Colon (tissue), 2 donors: ENCODE results near the gene TCN2.
"Not testable (repeated sequence)": the region's sequence is repeated elsewhere in the genome, so short reads cannot be mapped to it uniquely, and the experiment has no call there.

ENCODE experiments used
- FAIRE-seq: peaks from 2 replicates; lab custom pipeline; 2012; peaks lifted over from hg19 to GRCh38; lab: Jason Lieb, UNC
- donor health status: control.
- donor health status: control.

TCN2 gene

DNA sequence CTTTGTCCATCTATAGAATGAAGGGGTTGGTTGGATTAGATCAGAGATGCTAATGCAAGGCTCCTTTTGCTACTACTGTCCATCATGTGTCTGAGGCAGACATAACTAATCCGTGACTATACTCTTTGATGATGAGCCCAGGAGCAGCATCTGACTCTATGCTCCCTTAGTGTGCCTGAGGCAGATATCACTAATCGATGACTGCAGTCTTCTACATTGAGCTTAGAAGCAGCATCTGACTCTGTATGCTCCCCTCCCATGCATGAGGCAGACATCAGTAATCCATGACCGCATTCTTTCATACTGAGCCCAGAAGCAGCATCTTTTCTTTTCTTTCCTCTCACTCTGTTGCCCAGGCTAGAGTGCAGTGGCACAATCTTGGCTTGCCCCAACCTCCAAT is 4.2 kb downstream of the TCN2 start:
- FAIRE-seq: no peak

DNA sequence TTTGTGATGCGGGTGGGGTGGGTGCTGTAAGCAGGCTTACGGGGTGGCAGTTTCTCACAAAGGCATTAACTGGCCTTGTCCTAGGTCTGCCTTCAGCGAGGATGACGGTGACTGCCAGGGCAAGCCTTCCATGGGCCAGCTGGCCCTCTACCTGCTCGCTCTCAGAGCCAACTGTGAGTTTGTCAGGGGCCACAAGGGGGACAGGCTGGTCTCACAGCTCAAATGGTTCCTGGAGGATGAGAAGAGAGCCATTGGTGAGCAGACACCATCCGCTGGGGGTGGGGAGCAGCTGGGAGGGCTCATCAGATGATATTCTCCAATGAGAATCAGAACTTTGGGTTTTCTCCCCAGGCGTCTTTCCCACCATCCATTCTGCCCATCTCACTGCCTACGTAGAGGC is 5.8 kb downstream of the TCN2 start:
- no peak for FAIRE-seq

DNA sequence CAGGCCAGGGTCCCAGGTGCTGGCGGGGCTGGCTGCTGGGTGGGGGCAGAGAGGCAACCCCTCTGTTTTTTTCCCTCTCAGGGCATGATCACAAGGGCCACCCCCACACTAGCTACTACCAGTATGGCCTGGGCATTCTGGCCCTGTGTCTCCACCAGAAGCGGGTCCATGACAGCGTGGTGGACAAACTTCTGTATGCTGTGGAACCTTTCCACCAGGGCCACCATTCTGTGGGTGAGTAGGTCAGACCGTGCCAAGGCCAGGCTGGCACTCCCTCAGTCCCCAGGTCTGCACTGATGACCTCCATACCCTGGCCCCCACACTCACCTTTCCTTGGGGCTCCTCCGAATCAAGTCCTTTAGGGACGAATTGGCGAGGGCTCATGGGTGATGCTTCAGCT is 7.3 kb downstream of the TCN2 start:
- FAIRE-seq: no peak

DNA sequence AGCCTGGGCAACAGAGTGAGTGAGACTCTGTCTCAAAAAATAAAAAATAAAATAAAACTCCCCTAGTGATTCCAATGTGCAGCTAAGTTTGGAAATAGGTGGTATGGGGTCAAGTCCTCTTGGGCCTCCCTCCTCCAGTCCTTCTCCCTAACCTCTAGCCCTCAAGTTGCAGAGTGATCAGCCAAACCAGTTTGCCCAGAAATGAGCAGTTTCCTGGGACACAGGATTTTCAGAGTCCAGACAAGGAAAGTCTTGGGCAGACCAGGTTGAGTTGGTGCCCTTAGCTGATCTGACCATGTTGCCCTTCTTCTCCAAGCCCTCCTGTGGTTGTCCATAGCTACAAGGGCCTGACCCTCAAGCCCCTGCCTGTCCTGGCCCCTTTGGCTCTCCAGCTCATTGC is 7.9 kb downstream of the TCN2 start:
- FAIRE-seq: no peak

DNA sequence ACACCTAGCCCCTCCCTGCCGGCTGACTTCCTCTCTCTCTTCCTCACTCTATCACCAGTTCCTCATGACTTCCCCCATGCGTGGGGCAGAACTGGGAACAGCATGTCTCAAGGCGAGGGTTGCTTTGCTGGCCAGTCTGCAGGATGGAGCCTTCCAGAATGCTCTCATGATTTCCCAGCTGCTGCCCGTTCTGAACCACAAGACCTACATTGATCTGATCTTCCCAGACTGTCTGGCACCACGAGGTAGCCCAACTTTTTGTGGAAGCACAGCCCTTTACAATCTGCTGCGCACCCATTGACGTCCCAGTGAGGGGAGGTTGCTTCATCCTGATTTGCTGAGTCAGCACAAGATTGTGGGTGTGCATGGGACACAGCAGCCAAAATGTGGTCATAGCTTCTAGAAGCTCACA is 8.6 kb downstream of the TCN2 start:
- no peak for FAIRE-seq

- no peak for FAIRE-seq
Observed at GRCh38 chr22:30617819-30618218, 10.8 kb downstream of the TCN2 start.

DNA sequence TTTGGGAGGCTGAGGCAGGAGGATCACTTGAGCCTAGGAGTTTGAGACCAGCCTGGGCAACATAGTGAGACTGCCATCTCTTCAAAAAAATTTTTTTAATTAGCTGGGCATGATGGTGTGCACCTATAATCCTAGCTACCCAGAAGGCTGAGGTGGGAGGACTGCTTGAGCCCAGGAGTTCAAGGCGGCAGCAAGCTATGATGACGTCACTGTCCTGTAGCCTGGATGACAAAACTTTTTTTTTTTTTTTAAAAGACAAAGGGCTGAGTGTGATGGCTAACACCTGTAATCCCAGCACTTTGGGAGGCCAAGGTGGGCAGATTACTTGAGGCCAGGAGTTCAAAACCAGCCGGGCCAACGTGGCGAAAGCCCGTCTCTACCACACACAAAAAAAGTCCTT is 12.9 kb downstream of the TCN2 start:
- not testable (repeated sequence) for FAIRE-seq

DNA sequence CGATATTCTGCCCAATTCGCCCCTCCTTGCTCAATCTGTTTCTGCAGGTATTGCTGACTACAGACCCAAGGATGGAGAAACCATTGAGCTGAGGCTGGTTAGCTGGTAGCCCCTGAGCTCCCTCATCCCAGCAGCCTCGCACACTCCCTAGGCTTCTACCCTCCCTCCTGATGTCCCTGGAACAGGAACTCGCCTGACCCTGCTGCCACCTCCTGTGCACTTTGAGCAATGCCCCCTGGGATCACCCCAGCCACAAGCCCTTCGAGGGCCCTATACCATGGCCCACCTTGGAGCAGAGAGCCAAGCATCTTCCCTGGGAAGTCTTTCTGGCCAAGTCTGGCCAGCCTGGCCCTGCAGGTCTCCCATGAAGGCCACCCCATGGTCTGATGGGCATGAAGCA is 19.4 kb downstream of the TCN2 start:
- FAIRE-seq: no peak

DNA sequence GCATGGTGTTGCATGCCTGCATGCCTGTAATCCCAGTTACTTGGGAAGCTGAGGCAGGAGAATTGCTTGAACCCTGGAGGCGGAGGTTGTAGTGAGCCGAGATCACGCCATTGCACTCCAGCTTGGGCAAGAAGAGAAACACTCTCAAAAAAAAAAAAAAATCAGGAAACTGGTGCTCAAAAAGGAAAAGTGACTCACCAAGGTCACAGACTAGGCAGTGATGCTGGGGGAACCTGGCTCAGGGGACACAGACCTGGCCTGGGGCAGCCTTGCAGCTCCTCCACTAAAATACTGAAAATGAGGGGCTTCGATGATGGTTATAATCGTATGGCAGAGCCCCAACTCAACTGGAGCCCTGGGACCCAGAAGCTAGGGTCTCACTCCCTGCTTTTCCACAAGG is 20.5 kb downstream of the TCN2 start:
- FAIRE-seq: no peak

DNA sequence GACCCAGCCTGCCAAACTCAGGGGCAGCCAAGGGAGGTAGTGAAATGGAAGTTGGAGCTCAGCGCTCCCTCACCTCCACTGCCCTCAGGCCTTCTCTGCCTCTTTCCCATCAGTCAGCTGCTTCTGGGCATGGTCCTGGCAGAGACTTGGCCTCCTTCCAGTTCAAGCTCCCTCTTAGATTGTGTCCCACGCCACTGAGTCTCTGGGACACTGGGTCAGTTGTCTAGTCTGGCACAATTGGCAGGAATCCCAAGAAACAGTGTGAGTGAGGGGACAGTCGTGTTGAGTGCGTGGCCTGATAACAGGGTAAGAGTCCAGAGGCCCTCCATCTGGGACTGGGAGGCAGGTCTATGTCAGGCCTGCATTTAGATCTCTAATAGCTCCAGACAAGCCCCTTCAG is 21.5 kb downstream of the TCN2 start:
- no peak for FAIRE-seq

DNA sequence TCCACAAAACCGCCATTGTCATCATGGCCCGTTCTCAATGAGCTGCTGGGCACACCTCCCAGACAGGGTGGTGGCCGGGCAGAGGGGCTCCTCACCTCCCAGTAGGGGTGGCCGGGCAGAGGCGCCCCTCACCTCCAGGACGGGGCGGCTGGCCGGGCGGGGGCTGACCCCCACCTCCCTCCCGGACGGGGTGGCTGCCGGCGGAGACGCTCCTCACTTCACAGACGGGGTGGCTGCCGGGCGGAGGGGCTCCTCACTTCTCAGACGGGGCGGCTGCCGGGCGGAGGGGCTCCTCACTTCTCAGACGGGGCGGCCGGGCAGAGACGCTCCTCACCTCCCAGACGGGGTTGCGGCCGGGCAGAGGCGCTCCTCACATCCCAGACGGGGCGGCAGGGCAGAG is 24.5 kb downstream of the TCN2 start:
- not testable (repeated sequence) for FAIRE-seq

- FAIRE-seq: no peak
Observed at GRCh38 chr22:30634471-30635233, 27.7 kb downstream of the TCN2 start.

DNA sequence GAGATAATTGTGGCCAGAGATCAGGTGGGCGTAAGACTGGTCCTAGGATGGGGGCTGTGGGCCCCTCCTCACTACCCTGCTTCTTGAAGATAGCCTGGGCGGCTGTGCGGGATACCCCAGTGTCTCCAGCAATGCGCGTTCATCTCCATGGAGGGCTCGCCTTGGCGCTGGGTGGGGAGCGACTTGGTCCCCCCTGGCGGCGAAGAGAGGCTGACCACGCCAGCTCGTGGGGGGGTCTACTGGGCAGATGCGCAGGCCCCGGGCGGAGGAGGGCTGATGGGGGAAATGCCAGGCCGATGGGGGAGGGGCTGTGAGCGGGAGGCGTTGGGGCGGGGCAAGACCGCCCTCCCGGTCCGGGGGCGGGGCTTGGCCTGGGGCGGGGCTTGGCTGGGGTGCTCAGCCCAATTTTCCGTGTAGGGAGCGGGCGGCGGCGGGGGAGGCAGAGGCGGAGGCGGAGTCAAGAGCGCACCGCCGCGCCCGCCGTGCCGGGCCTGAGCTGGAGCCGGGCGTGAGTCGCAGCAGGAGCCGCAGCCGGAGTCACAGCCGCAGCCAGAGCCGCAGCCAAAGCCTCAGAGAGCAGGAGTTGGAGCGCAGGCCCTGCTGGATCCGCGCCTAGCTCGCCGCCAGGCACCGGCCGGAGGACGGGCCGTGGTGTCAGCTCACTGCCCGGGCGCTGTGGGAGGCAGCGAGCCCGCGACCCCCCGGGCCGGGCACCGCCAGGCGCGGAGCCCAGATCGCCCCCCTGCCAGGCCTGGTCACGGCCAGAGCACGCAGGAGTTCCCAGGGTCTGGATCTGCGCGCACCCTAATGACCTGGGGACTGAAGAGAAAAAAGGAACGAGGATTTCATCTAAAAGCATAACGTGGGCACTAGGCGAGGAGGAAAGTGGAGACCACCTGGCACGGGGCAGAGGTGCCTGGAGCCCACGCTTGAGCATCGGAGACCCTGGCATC is 28.6 kb downstream of the TCN2 start, which contains the start of gene SLC35E4:
SLC35E4 (plus strand) TSS at position 509 of the 953 bp plus-strand sequence. CDS start 670 bp downstream, outside the sequence.
- no peak for FAIRE-seq

DNA sequence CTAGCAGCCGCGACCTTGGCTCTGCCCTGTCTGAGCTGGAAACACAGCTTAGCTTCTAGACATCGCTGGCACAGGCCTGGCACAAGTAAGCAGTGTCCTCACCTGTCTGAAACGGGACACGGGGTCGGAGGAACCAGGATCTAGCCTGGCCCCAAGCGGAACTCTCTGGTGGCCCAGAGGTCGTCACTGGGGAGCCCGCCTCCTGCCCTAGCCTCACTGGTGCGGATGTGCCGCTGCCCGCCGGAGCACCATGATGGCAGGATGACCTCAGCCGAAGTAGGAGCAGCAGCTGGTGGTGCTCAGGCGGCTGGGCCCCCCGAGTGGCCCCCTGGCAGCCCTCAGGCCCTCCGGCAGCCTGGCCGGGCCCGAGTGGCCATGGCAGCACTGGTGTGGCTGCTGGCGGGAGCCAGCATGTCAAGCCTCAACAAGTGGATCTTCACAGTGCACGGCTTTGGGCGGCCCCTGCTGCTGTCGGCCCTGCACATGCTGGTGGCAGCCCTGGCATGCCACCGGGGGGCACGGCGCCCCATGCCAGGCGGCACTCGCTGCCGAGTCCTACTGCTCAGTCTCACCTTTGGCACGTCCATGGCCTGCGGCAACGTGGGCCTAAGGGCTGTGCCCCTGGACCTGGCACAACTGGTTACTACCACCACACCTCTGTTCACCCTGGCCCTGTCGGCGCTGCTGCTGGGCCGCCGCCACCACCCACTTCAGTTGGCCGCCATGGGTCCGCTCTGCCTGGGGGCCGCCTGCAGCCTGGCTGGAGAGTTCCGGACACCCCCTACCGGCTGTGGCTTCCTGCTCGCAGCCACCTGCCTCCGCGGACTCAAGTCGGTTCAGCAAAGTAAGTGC is 29.5 kb downstream of the TCN2 start:
- no peak for FAIRE-seq

DNA sequence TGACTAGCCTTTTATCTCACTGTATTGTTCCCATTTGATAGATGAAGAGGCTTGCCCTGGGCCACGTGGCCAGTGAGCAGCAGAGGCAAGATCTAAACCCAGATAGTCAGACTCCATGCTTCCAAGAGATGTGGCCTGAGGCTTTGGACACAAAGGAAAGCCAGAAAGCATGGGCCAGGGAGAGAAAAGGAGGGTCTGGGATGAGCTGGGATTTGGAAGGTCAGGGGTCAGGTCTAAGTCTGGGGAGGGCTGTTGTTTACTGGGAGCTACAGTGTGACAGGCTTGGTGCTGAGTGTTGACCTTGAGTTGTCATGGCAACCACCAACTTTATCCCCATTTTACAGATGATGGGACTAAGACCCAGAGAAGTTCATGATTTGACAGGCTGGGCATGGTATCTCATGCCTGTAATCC is 30.7 kb downstream of the TCN2 start:
- FAIRE-seq: no peak

DNA sequence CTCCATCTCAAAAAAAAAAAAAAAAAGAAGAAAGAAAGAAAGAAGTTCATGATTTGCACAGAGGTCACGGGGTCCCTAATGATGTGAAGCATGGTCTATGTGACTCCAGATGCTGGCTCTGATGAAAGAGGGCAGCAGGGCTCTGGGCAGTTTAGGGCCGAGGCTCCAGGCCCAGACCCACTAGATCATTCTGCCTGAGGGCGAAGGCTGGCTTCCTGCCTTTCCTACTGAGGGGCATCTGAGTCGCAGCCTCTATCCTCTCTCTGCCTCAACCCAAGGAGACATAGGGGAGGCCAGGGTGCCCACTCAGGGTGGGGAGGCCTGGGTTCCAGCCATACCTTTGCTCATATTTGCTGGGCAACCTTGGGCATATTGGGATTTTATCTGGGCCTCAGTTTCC is 33.4 kb downstream of the TCN2 start:
- FAIRE-seq: no peak

DNA sequence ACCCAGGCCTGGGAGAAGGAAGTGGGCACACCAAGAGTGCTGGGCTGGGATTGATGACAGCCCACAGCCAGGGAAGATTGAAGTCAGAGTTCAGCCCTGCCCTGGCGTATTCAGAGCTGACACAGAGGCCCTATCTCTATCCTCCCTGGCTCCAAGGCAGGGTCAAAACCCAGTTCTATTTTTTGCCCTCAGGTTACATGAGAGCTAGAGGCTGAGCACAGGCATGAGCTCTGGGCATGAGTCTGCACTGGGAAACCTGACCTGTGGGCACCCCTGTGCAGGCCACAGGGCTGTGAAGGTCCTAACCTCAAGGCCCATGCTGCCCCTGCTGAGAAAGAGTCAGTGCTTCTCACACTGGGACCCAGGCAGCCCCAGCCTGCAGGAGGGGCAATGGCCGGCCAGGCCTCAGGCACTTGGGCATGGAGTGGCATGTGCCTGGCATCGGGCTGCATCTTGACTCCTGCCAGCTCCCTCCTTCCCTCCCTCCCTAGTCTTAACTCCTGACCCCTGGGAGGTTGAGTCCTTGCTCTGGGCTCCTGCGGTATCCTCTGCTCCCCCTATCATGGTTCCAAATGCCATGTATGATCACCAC is 34.0 kb downstream of the TCN2 start:
- no peak for FAIRE-seq

DNA sequence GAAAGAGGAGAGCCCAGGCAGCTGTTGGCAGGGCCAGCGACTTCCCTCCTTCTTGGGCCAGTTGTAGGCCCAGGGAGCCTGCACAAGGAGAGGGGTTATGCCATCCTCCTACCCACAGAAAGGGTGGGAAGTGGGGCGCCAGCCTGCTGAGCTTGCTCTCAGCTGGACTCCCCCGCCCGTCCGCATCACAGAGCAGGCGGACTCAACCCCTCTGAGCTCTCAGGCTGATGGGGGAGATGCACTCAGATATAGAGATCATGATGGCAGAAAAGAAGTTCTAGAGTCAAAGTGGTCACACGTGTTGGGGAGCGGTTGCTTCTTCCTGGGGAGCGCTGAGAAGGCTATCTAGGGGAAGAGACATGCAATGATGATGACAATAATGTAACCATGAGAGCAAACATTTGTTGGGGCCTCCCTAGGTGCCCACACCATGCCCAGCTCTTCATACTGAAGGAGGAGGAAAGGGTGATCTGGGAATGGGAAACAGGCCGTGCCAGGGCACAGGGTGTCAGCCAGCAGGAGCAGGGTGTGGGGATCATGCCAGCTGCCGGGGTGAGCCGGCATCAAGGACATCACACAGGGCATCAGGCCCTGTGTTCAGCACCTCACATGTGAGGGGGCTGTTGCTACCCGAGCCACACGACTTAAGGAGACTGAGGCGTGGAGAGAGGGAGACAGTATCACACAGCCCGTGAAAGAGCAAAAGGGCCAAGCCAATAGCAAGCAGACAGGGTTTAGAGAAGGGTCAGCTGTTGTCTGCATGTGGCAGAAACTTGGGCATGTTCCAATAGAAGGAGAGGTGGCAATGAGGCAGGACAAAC is 36.3 kb downstream of the TCN2 start:
- no peak for FAIRE-seq

GRCh38 chr22:30646518-30647160 is 39.7 kb downstream of the TCN2 start:
- no peak for FAIRE-seq

DNA sequence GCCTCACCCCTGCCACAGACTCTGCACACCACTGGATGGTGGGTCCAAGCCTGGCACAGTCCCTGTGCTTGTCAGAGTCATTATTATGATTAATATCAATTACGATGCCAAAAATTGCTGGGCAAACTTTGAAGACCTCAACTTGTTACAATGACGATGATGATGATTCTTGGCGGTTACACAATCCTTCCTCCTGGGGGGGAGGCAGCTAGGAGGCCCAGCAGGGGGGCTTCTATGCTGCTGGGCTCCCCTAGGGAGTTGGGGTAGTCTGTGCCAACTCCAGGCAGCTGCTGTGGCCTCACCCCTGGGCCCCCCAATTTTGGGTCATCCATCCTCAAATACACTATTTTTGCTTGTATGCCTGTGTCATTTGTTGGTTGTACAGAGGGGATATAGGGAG is 40.6 kb downstream of the TCN2 start:
- no peak for FAIRE-seq
